Lower leg skin (tissue), 4 donors: ENCODE data around the gene TXNRD3. TPM values are rescaled to one million over a fixed set of nuclear protein-coding genes. Genes with fewer than 3 reads are reported as not detected.

Experiments used
- DNase-seq, 2 donors: peaks; one replicate each; pipeline ENCODE4 v3.0.0-alpha.2; 2019; ENCODE audit warnings: low spot score in 2 of 2
- H3K4me3 ChIP-seq: fragments of 200-600 bp; sonication (generic); 2 replicates; pipeline ENCODE4 v1.5.1; 2017; ENCODE audit warnings: mild to moderate bottlenecking, low read depth; ENCODE audit not compliant: poor library complexity, severe bottlenecking
- POLR2A ChIP-seq, 2 donors: fragments of 450-650 bp; IDR thresholded peaks; one replicate each; pipeline ENCODE4 v1.6.1; 2016 to 2017; ENCODE audit warnings: antibody characterized with exemption in 2 of 2, mild to moderate bottlenecking in 1 of 2, moderate library complexity in 1 of 2
- WGBS, 2 donors: methylation state at CpG; one replicate each; pipeline ENCODE4 v1.1.5; 2018; 5-methylcytosine and 5-hydroxymethylcytosine counted together
- intact Hi-C: fragments of 100-400 bp; cut with DNase I; formaldehyde crosslinking; loops from one replicate; pipeline ENCODE4 v1.15.0; 2023; ENCODE audit warnings: low total_unique reads
- total RNA-seq, 4 donors: library from RNA; depleted of rRNA; stranded (reverse); fragments of >200 nt; gene quantifications; one replicate each; pipeline ENCODE4 v1.1.0, GENCODE V29; 2016
- TF ChIP-seq, protein P1 (sequence below), 3 donors: fragments of 450-650 bp; IDR thresholded peaks; one replicate each; pipeline ENCODE4 v1.5.1; 2016; ENCODE audit warnings: antibody characterized with exemption in 3 of 3, mild to moderate bottlenecking in 3 of 3, moderate library complexity in 2 of 3

TXNRD3 gene
- 10 to 100 TPM in 1 of 4 donors, 1 to 10 TPM in 3; 6.8 to 12.1 (median 9.2) TPM for total RNA-seq

DNA sequence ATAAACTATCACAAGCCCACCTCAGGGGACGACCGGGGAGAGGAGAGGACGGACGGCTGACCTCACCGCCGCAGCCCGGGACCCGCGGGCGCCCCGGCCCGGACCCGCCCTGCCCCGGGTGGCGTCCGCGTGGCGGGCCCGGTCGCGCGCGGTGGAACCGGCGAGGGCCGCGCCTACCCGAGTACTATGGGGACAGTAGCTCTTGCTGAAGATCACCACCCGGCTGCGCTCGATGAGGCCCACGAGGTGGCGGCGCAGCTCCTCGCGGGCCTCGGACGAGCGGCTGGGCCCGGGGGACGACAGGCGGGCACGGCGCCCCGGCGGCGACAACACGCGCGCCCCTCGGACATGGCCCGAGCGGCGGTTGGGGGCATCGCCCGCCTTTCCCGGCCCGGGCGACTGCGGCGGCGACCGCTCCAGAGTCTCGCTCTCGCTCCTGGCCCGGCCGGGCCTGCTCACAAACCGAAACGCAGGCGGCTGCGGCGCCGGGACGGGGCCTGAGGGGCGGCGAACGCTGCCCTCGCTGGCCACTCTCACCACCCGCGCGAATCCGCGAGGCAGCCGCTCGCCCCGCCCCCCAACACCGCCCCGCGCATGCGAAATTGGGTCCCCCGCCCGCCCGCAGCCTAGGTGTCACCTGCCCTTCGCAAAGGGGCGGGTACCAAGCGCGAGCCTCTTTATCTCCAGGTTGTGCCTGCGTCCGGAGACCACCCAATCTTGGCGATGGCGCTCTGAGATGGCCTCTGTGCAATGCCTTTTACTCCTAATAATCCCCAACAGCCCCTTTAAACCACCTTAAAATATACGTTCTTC lies at the start of gene TXNRD3:
Gene TXNRD3, minus strand, starts transcription at position 554 of the 813 bp plus-strand sequence.
- no peak for TF ChIP-seq POLR2A (IDR thresholded peaks at IDR 0.05)
- TF ChIP-seq, protein P1, sequence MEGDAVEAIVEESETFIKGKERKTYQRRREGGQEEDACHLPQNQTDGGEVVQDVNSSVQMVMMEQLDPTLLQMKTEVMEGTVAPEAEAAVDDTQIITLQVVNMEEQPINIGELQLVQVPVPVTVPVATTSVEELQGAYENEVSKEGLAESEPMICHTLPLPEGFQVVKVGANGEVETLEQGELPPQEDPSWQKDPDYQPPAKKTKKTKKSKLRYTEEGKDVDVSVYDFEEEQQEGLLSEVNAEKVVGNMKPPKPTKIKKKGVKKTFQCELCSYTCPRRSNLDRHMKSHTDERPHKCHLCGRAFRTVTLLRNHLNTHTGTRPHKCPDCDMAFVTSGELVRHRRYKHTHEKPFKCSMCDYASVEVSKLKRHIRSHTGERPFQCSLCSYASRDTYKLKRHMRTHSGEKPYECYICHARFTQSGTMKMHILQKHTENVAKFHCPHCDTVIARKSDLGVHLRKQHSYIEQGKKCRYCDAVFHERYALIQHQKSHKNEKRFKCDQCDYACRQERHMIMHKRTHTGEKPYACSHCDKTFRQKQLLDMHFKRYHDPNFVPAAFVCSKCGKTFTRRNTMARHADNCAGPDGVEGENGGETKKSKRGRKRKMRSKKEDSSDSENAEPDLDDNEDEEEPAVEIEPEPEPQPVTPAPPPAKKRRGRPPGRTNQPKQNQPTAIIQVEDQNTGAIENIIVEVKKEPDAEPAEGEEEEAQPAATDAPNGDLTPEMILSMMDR (IDR thresholded peaks at IDR 0.05): no peak

DNA sequence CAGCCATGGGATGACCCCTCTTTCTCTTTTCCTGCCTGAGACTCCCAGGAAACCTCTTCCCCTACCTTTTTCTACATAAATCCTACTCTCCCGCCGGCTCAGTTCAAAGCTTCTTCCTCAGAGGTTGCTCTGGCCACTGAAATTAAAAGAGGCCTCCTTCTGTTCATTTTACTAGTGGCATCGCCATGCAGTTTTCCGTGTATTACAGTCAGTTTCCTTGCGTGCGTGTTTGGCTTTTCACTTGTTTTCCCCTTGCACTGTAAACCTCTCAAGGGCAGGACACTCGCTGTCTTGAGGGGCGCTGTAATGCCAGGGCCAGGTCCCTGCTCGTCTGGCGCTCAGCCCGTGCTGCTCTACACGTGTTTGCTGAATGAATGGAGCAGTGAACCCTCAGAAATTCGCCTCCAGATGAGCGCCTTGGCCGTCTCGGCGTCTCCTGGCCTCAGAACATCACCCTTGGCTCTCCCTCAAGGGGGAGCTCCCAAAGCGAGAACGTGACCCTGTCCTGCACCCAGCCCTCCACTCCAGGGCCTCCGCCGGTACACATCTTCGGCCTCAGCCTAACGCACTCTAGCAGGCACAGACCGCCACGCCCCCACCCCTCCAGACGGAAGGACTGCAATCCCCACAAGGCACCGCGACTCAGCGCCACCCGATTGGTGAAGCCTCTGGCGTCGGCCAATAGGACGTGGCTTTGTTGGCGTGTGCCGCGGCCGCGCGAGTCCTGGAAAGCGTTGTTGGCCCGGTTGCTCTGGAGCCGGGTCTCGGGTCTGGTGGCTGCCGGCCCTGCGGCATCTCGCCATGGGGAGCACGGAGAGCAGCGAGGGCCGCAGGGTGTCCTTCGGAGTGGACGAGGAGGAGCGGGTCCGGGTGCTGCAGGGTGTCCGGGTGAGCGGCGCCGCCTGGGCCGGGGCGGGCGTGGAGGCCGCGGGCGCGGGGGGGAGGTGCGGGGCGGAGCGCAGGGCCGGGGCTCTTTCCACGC lies 48.9 kb upstream of the TXNRD3 start, which contains the start of gene CHCHD6:
Gene CHCHD6, plus strand, starts transcription at position 729 of the 982 bp plus-strand sequence. Its CDS starts 73 bp downstream, at position 802.
- peak within 1 kb of the TSS; percentile 81 for H3K4me3 ChIP-seq
- 6% methylated on average over 43 to 46 of the region's 69 CpGs for WGBS, 2 donors
- TF ChIP-seq, protein P1 (IDR thresholded peaks at IDR 0.05): peak in 1 of 3 donors; percentile 54
- TF ChIP-seq POLR2A (IDR thresholded peaks at IDR 0.05): no peak
- DNase-seq: peak; percentile 93 to 99
- intact Hi-C loops: no loop called here

More for the DNA sequence above, at the start of gene TXNRD3:
- peak; percentile 53 to 95 for DNase-seq
- intact Hi-C loops: no loop called here
- peak within 1 kb of the TSS; percentile 43 for H3K4me3 ChIP-seq
- 0 to 2% methylated on average over 33 to 45 of the region's 102 CpGs for WGBS, 2 donors

DNA sequence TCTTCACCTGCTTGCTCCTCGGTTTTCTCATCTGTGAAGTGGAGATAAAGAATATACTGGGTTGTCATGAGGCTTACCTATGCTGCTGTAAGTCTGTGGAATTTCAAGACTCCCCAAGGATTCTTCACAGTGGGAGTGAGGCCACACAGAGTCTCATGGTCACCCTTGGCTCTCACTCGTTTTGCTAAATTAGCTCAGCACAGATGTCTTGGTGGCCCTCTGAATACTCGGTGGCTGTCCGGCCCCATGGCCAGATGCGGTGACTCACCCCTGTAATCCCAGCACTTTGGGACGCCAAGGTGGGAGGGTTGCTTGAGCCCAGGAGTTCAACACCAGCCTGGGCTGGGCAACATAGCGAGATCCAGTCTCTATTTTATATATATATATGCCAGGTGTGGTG lies 44.1 kb upstream of the TXNRD3 start:
- intact Hi-C loops: no loop called here
- H3K4me3 ChIP-seq: no peak overlapping the region
- TF ChIP-seq, protein P1 (IDR thresholded peaks at IDR 0.05): no peak
- TF ChIP-seq POLR2A (IDR thresholded peaks at IDR 0.05): no peak
- WGBS, 2 donors: 78 to 87% methylated on average over 7 of the region's 7 CpGs
- DNase-seq: no peak

DNA sequence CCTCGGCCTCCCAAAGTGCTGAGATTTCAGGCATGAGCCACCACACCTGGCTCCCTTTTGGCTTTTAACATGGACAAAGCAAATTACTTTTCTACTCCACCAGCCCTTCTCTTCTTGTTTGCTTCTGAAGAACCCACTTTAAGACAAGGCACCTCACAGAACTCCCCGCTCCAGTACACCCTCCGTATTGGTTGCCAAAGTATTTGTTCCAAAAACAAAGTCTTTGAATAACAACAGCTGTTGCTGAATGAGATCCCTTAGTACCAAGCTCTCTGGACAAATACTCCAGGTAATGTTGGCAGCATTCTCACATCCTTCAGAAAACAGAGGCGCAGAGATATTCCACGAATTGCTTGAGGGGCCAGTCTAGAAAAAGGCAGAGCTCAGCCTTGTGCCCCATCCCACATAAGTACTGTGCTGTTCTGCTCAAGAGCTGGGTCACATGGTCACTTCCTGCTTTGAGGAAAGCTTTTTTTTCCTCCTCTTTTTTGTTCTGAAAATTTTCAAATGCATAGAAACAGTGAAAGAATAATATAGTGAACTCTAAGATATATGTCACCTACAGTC lies 41.9 kb upstream of the TXNRD3 start:
- WGBS, 2 donors: 71 to 76% methylated on average over 5 of the region's 5 CpGs
- DNase-seq: no peak
- H3K4me3 ChIP-seq: no peak overlapping the region
- intact Hi-C loops: no loop called here
- TF ChIP-seq, protein P1 (IDR thresholded peaks at IDR 0.05): no peak
- no peak for TF ChIP-seq POLR2A (IDR thresholded peaks at IDR 0.05)

DNA sequence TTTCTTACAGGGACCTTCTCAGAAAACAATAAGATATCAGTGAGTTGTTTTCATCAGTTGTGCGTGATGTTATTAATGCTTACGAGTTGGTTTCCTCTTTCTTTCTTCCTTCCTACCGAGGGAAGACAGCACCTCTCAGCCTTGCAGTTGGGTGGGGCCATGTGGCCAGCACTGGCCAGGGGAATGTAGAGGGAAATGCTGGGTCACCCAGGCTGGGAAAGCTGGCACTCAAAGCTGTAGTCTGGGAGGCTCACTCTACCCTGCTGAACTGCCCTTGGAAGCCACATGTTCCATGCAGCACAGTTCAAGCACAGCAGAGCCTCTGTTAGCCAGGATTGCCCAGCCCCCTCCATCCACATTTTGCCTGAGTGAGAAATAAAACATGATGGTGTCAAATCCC lies 39.0 kb upstream of the TXNRD3 start:
- DNase-seq: no peak
- intact Hi-C loops: no loop called here
- TF ChIP-seq, protein P1 (IDR thresholded peaks at IDR 0.05): no peak
- no peak for TF ChIP-seq POLR2A (IDR thresholded peaks at IDR 0.05)
- 43 to 48% methylated on average over 3 of the region's 3 CpGs for whole genome bisulfite sequencing, 2 donors
- H3K4me3 ChIP-seq: no peak overlapping the region
